HG02840 (cell line): ENCODE measurements around the gene AMOT.

Experiments
- ATAC-seq: cut with Tn5 transposase; IDR thresholded peaks from one replicate; pipeline ENCODE4 v1.9.1; 2021; ENCODE audit warnings: mild to moderate bottlenecking, moderate library complexity, moderate number of reproducible peaks; ENCODE audit not compliant: unreplicated experiment, low FRiP score

The AMOT gene

GRCh38 chrX:112841114-112841819 is 636 bp upstream of the AMOT start:
- peak; percentile 95 for ATAC-seq

GRCh38 chrX:112839856-112840255 is 775 bp downstream of the AMOT start:
- ATAC-seq = no peak

- no peak for ATAC-seq
These were observed 3.1 kb downstream of the AMOT start for GRCh38 chrX:112837531-112837930.

GRCh38 chrX:112835019-112835418 is 5.6 kb downstream of the AMOT start:
- no peak for ATAC-seq

- no peak for ATAC-seq
These were observed 6.4 kb downstream of the AMOT start for GRCh38 chrX:112834031-112834845.

GRCh38 chrX:112832481-112833095 is 8.0 kb downstream of the AMOT start:
- no peak for ATAC-seq

- ATAC-seq = no peak
These were observed 10.1 kb downstream of the AMOT start for GRCh38 chrX:112830540-112830939.

GRCh38 chrX:112827292-112827903 is 13.2 kb downstream of the AMOT start:
- ATAC-seq = no peak

GRCh38 chrX:112826023-112826422 is 14.6 kb downstream of the AMOT start:
- ATAC-seq = no peak

GRCh38 chrX:112822892-112823291 is 17.7 kb downstream of the AMOT start:
- ATAC-seq = no peak

GRCh38 chrX:112820364-112821268 is 20.0 kb downstream of the AMOT start:
- no peak for ATAC-seq

GRCh38 chrX:112819813-112820212 is 20.8 kb downstream of the AMOT start:
- ATAC-seq = no peak

- no peak for ATAC-seq
These were observed 21.5 kb downstream of the AMOT start for GRCh38 chrX:112819008-112819640.

- no peak for ATAC-seq
These were observed 22.3 kb downstream of the AMOT start for GRCh38 chrX:112818114-112819007.

- no peak for ATAC-seq
These were observed 23.7 kb downstream of the AMOT start for GRCh38 chrX:112816908-112817307.

GRCh38 chrX:112814496-112814895 is 26.1 kb downstream of the AMOT start:
- ATAC-seq = no peak

GRCh38 chrX:112812741-112813140 is 27.9 kb downstream of the AMOT start:
- ATAC-seq = no peak

- no peak for ATAC-seq
These were observed 31.9 kb downstream of the AMOT start for GRCh38 chrX:112808651-112809195.
